ENCODE measurements around the gene TUSC2.

TUSC2 gene

DNA sequence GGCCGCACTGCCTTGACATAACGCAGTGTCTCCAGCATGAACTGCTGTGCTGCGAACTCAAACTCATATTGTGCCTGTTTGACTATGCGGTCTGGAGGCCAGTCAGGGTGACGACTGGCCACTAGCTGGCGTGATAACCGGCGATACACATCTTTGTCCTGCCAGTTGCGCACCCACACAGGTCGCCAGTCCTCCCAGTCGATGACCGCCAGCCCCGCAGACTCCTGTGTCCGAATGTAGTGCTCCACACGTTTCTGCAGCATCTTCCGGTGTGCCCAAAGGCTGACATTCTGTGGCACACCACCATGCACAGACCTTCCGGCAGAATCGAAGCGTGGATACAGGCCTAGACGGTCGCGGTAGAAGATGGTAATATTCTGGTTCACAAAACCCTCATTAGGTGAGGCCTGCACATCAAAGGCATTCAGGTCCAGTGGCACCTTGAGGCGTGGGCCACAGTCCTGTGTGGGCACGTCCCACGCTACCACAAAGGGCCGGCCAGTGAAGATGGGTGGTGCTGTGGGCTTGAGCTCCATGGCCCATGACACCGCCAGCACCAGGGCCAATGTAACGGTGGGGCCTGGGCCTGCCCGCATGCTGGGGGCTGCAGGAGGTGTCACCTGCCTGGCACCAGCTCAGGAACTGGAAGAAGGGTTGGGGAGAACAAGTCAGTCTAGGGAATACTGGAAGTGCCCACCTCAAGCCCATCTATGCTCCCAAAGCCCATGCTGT, 8.0 kb downstream of the TUSC2 start:
- H3K9ac ChIP-seq: peak overlapping the region; percentile 78; the same call in 1 of the 2 replicates
- H3K4me1 ChIP-seq (ENCODE audit: low read depth, poor library complexity, severe bottlenecking): peaks cover 4% of the 10 kb centered on the region
- no peaks in the 10 kb centered on the region for H3K27me3 ChIP-seq (ENCODE audit: insufficient read depth, low read depth)
- H3K27ac ChIP-seq: no peak overlapping the region; the same call in 1 of the 2 replicates
- H2AFZ ChIP-seq (ENCODE audit: low read depth): no peak overlapping the region
- H3K4me2 ChIP-seq: peak overlapping the region; percentile 78
- TF ChIP-seq, protein P1, sequence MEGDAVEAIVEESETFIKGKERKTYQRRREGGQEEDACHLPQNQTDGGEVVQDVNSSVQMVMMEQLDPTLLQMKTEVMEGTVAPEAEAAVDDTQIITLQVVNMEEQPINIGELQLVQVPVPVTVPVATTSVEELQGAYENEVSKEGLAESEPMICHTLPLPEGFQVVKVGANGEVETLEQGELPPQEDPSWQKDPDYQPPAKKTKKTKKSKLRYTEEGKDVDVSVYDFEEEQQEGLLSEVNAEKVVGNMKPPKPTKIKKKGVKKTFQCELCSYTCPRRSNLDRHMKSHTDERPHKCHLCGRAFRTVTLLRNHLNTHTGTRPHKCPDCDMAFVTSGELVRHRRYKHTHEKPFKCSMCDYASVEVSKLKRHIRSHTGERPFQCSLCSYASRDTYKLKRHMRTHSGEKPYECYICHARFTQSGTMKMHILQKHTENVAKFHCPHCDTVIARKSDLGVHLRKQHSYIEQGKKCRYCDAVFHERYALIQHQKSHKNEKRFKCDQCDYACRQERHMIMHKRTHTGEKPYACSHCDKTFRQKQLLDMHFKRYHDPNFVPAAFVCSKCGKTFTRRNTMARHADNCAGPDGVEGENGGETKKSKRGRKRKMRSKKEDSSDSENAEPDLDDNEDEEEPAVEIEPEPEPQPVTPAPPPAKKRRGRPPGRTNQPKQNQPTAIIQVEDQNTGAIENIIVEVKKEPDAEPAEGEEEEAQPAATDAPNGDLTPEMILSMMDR (conservative IDR thresholded peaks at IDR 0.05; ENCODE audit: low read depth, low read length): no peak
- no peak overlapping the region for H3K4me3 ChIP-seq (IDR thresholded peaks at IDR 0.05; ENCODE audit: insufficient read depth, low read depth, low read length)
- H3K36me3 ChIP-seq (ENCODE audit: insufficient read depth): no peaks in the 10 kb centered on the region
- H3K79me2 ChIP-seq (ENCODE audit: insufficient read depth, low read depth): no peaks in the 10 kb centered on the region
- no peaks in the 10 kb centered on the region for H4K20me1 ChIP-seq (ENCODE audit: insufficient read depth)

DNA sequence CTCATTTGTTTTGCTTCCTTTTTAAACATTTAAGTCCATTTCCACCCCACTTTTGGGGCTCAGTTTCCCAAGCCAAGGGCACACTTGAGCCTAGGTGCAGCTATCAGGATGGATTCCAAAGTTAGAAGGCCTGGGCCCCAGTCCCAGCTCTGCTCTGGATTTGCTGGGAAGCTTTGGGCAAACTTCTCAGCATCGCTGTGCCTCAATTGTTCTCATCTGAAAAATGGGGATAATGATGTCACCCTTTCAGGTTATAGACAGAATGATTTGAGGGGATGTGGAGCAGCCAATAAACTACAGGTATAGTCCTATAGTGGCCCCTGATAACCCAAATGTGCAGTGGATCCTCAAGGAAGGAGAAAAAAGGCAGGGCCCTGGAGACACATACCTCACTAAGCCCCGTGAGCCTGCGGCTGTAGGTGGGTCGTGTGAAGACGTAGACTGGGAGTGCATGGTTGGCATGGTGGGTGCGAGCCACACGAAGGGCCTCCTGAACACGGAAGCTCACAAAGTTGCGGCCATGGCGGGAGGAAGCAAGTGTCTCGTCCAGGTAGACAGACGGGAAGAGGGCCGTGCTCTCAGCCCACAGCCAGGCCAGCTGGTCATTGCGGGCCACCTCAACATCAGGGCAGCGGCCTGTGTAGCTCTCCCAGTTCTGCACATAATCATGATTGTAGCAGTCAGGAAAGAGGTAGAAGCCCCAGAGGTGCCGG, 8.7 kb downstream of the TUSC2 start:
- Histone ChIP-seq H3K4me1 (ENCODE audit: low read depth, poor library complexity, severe bottlenecking) (peaks cover 4% of the 10 kb centered on the region), H3K27me3 (ENCODE audit: insufficient read depth, low read depth) (no peaks in the 10 kb centered on the region), H2AFZ (ENCODE audit: low read depth) (no peak overlapping the region), H3K36me3 (ENCODE audit: insufficient read depth) (no peaks in the 10 kb centered on the region), H4K20me1 (ENCODE audit: insufficient read depth) (no peaks in the 10 kb centered on the region), H3K9ac (no peak overlapping the region), H3K79me2 (ENCODE audit: insufficient read depth, low read depth) (no peaks in the 10 kb centered on the region), H3K27ac (no peak overlapping the region), H3K4me3 (IDR thresholded peaks at IDR 0.05; ENCODE audit: insufficient read depth, low read depth, low read length) (no peak overlapping the region), H3K4me2 (no peak overlapping the region)
- TF ChIP-seq, protein P1 (conservative IDR thresholded peaks at IDR 0.05; ENCODE audit: low read depth, low read length): no peak

- no peaks in the 10 kb centered on the region for H3K36me3 ChIP-seq (ENCODE audit: insufficient read depth)
- H3K27ac ChIP-seq: no peak overlapping the region
- no peak overlapping the region for H3K4me2 ChIP-seq
- no peaks in the 10 kb centered on the region for H4K20me1 ChIP-seq (ENCODE audit: insufficient read depth)
- no peak overlapping the region for H3K9ac ChIP-seq
- H3K4me3 ChIP-seq (IDR thresholded peaks at IDR 0.05; ENCODE audit: insufficient read depth, low read depth, low read length): no peak overlapping the region
- no peak overlapping the region for H2AFZ ChIP-seq (ENCODE audit: low read depth)
- TF ChIP-seq, protein P1 (conservative IDR thresholded peaks at IDR 0.05; ENCODE audit: low read depth, low read length): no peak
- H3K27me3 ChIP-seq (ENCODE audit: insufficient read depth, low read depth): no peaks in the 10 kb centered on the region
- no peaks in the 10 kb centered on the region for H3K79me2 ChIP-seq (ENCODE audit: insufficient read depth, low read depth)
- peaks cover 4% of the 10 kb centered on the region for H3K4me1 ChIP-seq (ENCODE audit: low read depth, poor library complexity, severe bottlenecking)
Measured at GRCh38 chr3:50318615-50319014, 9.4 kb downstream of the TUSC2 start.

GRCh38 chr3:50318163-50318562, 9.9 kb downstream of the TUSC2 start:
- Histone ChIP-seq H4K20me1 (ENCODE audit: insufficient read depth) (no peaks in the 10 kb centered on the region), H2AFZ (ENCODE audit: low read depth) (no peak overlapping the region), H3K79me2 (ENCODE audit: insufficient read depth, low read depth) (no peaks in the 10 kb centered on the region), H3K27me3 (ENCODE audit: insufficient read depth, low read depth) (no peaks in the 10 kb centered on the region), H3K4me2 (no peak overlapping the region), H3K4me3 (IDR thresholded peaks at IDR 0.05; ENCODE audit: insufficient read depth, low read depth, low read length) (no peak overlapping the region), H3K27ac (no peak overlapping the region), H3K4me1 (ENCODE audit: low read depth, poor library complexity, severe bottlenecking) (peaks cover 4% of the 10 kb centered on the region), H3K9ac (no peak overlapping the region), H3K36me3 (ENCODE audit: insufficient read depth) (no peaks in the 10 kb centered on the region)
- TF ChIP-seq, protein P1 (conservative IDR thresholded peaks at IDR 0.05; ENCODE audit: low read depth, low read length): no peak
